SU-DHL-6 (cell line): ENCODE measurements around the gene KCNJ4.
"Not testable (repeated sequence)": the region's sequence is repeated elsewhere in the genome, so short reads cannot be mapped to it uniquely, and the experiment has no call there.

ENCODE experiments used
- H2AFZ ChIP-seq: fragments of 200-600 bp; sonication (generic); 2 replicates; pipeline ENCODE4 v1.6.1; 2014; ENCODE audit warnings: low read depth, mild to moderate bottlenecking, moderate library complexity, mixed read lengths, antibody characterized with exemption, low read length; ENCODE audit not compliant: severe bottlenecking
- H3F3A ChIP-seq: fragments of 200-600 bp; shearing (Covaris generic); 2 replicates; pipeline ENCODE4 v1.6.0; 2016; ENCODE audit warnings: antibody characterized with exemption, mild to moderate bottlenecking; ENCODE audit not compliant: insufficient read depth
- H3K27ac ChIP-seq: fragments of 200-600 bp; sonication (generic); 2 replicates; pipeline ENCODE4 v1.5.1; 2016; ENCODE audit warnings: low read depth, mild to moderate bottlenecking, low read length, moderate library complexity, mixed read lengths
- H3K27me3 ChIP-seq: fragments of 200-600 bp; sonication (generic), shearing (Covaris generic); 2 replicates; pipeline ENCODE4 v1.6.0; 2014; ENCODE audit warnings: mild to moderate bottlenecking, low read length
- H3K36me3 ChIP-seq: fragments of 200-600 bp; sonication (generic); 2 replicates; pipeline ENCODE4 v1.6.1; 2014; ENCODE audit warnings: mild to moderate bottlenecking, low read length, mixed read lengths
- H3K4me2 ChIP-seq: fragments of 300-600, 200-600 bp; shearing (Covaris generic), sonication (generic); 2 replicates; pipeline ENCODE4 v1.6.0; 2014; ENCODE audit warnings: low read length, low read depth, mild to moderate bottlenecking; ENCODE audit not compliant: poor library complexity, severe bottlenecking
- H3K4me3 ChIP-seq: fragments of 200-600 bp; sonication (generic); 2 replicates; pipeline ENCODE4 v1.5.1; 2014; ENCODE audit warnings: antibody characterized with exemption, low read length, mild to moderate bottlenecking, mixed read lengths; ENCODE audit not compliant: insufficient read depth, poor library complexity, severe bottlenecking
- H3K79me2 ChIP-seq: fragments of 200-600 bp; sonication (generic); 2 replicates; pipeline ENCODE4 v1.6.1; 2014; ENCODE audit warnings: mild to moderate bottlenecking, low read length, moderate library complexity; ENCODE audit not compliant: insufficient read depth
- H3K9ac ChIP-seq: fragments of 200-600 bp; sonication (generic); 2 replicates; pipeline ENCODE4 v1.7.0; 2014; ENCODE audit warnings: mild to moderate bottlenecking, low read length
- H3K9me2 ChIP-seq: fragments of 200-600 bp; sonication (generic); replicated peaks from 2 replicates; pipeline ENCODE4 v1.6.1; 2014; ENCODE audit warnings: low read length; ENCODE audit not compliant: insufficient read depth
- H3K9me3 ChIP-seq: fragments of 200-600 bp; sonication (generic); 2 replicates; pipeline ENCODE4 v1.6.1; 2014; ENCODE audit warnings: low read length, mixed read lengths; ENCODE audit not compliant: insufficient read depth
- H4K20me1 ChIP-seq: fragments of 200-600 bp; sonication (generic); 2 replicates; pipeline ENCODE4 v1.6.1; 2014; ENCODE audit warnings: low read depth, mild to moderate bottlenecking, antibody characterized with exemption, low read length, moderate library complexity, mixed read lengths
- CTCF ChIP-seq: fragments of 200-600 bp; sonication (generic); IDR thresholded peaks from one replicate; pipeline ENCODE4 v1.5.1; 2017; ENCODE audit warnings: antibody characterized with exemption, mild to moderate bottlenecking, low read length, moderate library complexity; ENCODE audit not compliant: insufficient read depth, poor library complexity, severe bottlenecking
- EZH2phosphoT487 ChIP-seq: fragments of 200-600 bp; sonication (generic), shearing (Covaris generic); conservative IDR thresholded peaks from 2 replicates; pipeline ENCODE4 v1.6.1; 2018; ENCODE audit warnings: mild to moderate bottlenecking, antibody characterized with exemption, low read length, moderate library complexity, mixed read lengths

KCNJ4 gene

GRCh38 chr22:38477585-38477984 lies 22.6 kb upstream of the KCNJ4 start:
- Histone ChIP-seq H3K4me2 (no peak overlapping the region), H3K36me3 (peaks cover under 1% of the 10 kb centered on the region), H3K9me3 (no peaks in the 10 kb centered on the region), H2AFZ (no peak overlapping the region), H3K27ac (no peak overlapping the region), H3K27me3 (no peaks in the 10 kb centered on the region), H3K79me2 (no peaks in the 10 kb centered on the region), H3K9me2 (no peaks in the 10 kb centered on the region), H3F3A (peaks cover 15% of the 10 kb centered on the region), H3K9ac (no peak overlapping the region), H3K4me3 (no peak overlapping the region), H4K20me1 (0 out of 2 replicates have a peak, but pooled peaks cover 2% of the 10 kb centered on the region)
- TF ChIP-seq EZH2phosphoT487 (no peak), CTCF (no peak)

GRCh38 chr22:38474003-38474607 lies 19.1 kb upstream of the KCNJ4 start:
- no peaks in the 10 kb centered on the region for H3K27me3 ChIP-seq
- no peak overlapping the region for H3K4me2 ChIP-seq
- H3K36me3 ChIP-seq: no peaks in the 10 kb centered on the region
- no peaks in the 10 kb centered on the region for H3K9me2 ChIP-seq
- no peak overlapping the region for H3K27ac ChIP-seq
- no peaks in the 10 kb centered on the region for H4K20me1 ChIP-seq
- H3K9ac ChIP-seq: no peak overlapping the region
- H3K79me2 ChIP-seq: no peaks in the 10 kb centered on the region
- H2AFZ ChIP-seq: no peak overlapping the region
- H3K4me3 ChIP-seq: no peak overlapping the region
- no peaks in the 10 kb centered on the region; the same call in 1 of the 2 replicates for H3F3A ChIP-seq
- no peak for TF ChIP-seq EZH2phosphoT487
- TF ChIP-seq CTCF: no peak
- H3K9me3 ChIP-seq: no peaks in the 10 kb centered on the region

- H4K20me1 ChIP-seq: no peaks in the 10 kb centered on the region
- no peak overlapping the region for H3K4me3 ChIP-seq
- H3K27ac ChIP-seq: no peak overlapping the region
- no peaks in the 10 kb centered on the region for H3K36me3 ChIP-seq
- H3K27me3 ChIP-seq: no peaks in the 10 kb centered on the region
- no peaks in the 10 kb centered on the region for H3K79me2 ChIP-seq
- no peaks in the 10 kb centered on the region for H3K9me2 ChIP-seq
- H2AFZ ChIP-seq: no peak overlapping the region
- no peaks in the 10 kb centered on the region for H3K9me3 ChIP-seq
- TF ChIP-seq EZH2phosphoT487 (no peak), CTCF (no peak)
- H3K9ac ChIP-seq: no peak overlapping the region
- no peak overlapping the region for H3K4me2 ChIP-seq
- H3F3A ChIP-seq: no peaks in the 10 kb centered on the region
Measured at GRCh38 chr22:38471237-38471636, 16.2 kb upstream of the KCNJ4 start.

- H3K79me2 ChIP-seq, H3K9ac ChIP-seq, H3F3A ChIP-seq, H3K36me3 ChIP-seq, H4K20me1 ChIP-seq, H3K4me3 ChIP-seq, H3K4me2 ChIP-seq, H3K9me3 ChIP-seq, H3K9me2 ChIP-seq, H3K27ac ChIP-seq, H2AFZ ChIP-seq, H3K27me3 ChIP-seq: not testable (repeated sequence)
Measured at GRCh38 chr22:38470179-38470578, 15.2 kb upstream of the KCNJ4 start.
